Adipocyte (in vitro differentiated cells): ENCODE data around the gene ATAD3C.
A peak's percentile ranks its signal among the peaks of the same experiment; 100 is the strongest.
"Not testable (repeated sequence)": the region's sequence is repeated elsewhere in the genome, so short reads cannot be mapped to it uniquely, and the experiment has no call there.

Source experiments
- DNase-seq: peaks from one replicate; pipeline ENCODE4 v3.0.0-alpha.2; 2015; ENCODE audit warnings: low read depth
- H3K27me3 ChIP-seq: replicated peaks from 2 replicates; pipeline ENCODE4 v1.7.0; 2013; ENCODE audit warnings: mild to moderate bottlenecking, low read length, moderate library complexity; ENCODE audit not compliant: control insufficient read depth, insufficient read depth
- H3K36me3 ChIP-seq: 2 replicates; pipeline ENCODE4 v1.7.0; 2013; ENCODE audit warnings: low read length, mild to moderate bottlenecking, moderate library complexity; ENCODE audit not compliant: control insufficient read depth, insufficient read depth, severe bottlenecking
- H3K4me1 ChIP-seq: 2 replicates; pipeline ENCODE4 v1.7.0; 2013; ENCODE audit warnings: mild to moderate bottlenecking, low read length, moderate library complexity; ENCODE audit not compliant: control insufficient read depth, insufficient read depth
- H3K4me3 ChIP-seq: 2 replicates; pipeline ENCODE4 v1.7.0; 2013; ENCODE audit warnings: mild to moderate bottlenecking, low read length, moderate library complexity
- H3K9ac ChIP-seq: 2 replicates; pipeline ENCODE4 v1.7.0; 2013; ENCODE audit warnings: mild to moderate bottlenecking, low read length, moderate library complexity
- H3K9me3 ChIP-seq: 2 replicates; pipeline ENCODE4 v1.7.0; 2013; ENCODE audit warnings: mild to moderate bottlenecking, low read length, moderate library complexity; ENCODE audit not compliant: control insufficient read depth

ATAD3C gene

DNA sequence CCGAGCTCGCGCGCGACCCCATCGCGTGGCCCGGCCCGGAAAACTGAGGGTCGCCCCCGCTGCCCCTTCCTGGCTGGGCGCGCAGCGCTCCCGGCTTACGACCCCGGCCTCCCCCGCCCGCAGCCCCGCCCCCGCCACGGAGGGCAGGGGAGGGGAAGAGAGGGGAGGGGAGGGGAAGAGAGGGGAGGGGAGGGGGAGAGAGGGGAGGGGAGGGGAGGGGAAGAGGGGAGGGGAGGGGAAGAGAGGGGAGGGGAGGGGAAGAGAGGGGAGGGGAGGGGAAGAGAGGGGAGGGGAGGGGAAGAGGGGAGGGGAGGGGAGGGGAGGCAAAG lies 21.7 kb upstream of the ATAD3C start:
- Histone ChIP-seq H3K9me3 (no peaks in the 10 kb centered on the region), H3K36me3 (no peaks in the 10 kb centered on the region), H3K4me1 (peaks cover 26% of the 10 kb centered on the region), H3K27me3 (no peaks in the 10 kb centered on the region), H3K9ac (no peak overlapping the region), H3K4me3 (no peak overlapping the region)
- DNase-seq, result no peak

DNA sequence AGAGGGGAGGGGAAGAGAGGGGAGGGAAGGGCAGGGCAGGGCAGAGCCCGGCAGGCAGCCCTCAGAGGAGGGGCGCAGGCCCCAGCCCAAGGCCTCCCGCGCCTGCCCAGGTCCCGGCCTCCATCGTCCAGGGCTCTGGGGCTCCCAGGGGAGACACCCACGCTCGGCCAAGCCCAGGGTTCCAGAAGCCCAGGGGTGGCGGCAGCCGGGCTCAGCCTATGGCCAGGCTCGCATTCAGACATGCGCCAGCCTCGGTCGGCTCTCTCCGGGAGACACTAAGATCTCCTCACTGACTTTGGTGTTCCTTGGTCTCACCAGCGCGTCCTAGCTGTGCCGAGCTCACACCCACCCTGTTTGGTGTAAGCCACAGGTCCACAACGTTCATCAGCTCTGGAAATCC lies 21.3 kb upstream of the ATAD3C start:
- no peak for DNase-seq
- H3K9ac ChIP-seq, result no peak overlapping the region
- H3K9me3 ChIP-seq, result no peaks in the 10 kb centered on the region
- H3K4me1 ChIP-seq, result peaks cover 28% of the 10 kb centered on the region
- no peaks in the 10 kb centered on the region for H3K27me3 ChIP-seq
- no peaks in the 10 kb centered on the region for H3K36me3 ChIP-seq
- H3K4me3 ChIP-seq, result no peak overlapping the region

- not testable (repeated sequence) for H3K36me3 ChIP-seq, H3K4me3 ChIP-seq, H3K27me3 ChIP-seq, H3K9me3 ChIP-seq, DNase-seq, H3K9ac ChIP-seq
- H3K4me1 ChIP-seq, result peaks cover 33% of the 10 kb centered on the region
Measured at GRCh38 chr1:1428967-1429366, 20.5 kb upstream of the ATAD3C start.

DNA sequence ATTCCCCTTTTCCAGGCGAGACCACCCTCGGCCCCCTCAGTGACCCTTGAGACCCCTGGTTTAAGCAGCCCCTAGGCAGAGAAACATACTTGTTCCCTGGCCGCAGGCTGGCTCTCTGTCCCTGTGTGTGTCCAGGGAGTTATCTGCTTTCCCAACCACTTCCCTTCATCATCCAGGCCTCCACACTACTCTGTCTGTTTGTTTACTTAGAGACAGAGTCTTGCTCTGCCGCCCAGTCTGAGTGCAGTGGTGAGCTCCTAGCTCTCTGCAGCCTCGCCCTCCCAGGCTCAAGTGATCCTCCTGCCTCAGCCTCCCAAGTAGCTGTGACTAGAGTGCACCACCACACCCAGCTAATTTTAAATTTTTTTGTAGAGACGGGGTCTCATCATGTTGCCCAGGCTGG lies 19.8 kb upstream of the ATAD3C start:
- no peaks in the 10 kb centered on the region for H3K36me3 ChIP-seq
- H3K4me1 ChIP-seq, result peaks cover 33% of the 10 kb centered on the region
- H3K9ac ChIP-seq, result no peak overlapping the region
- H3K4me3 ChIP-seq, result no peak overlapping the region
- no peaks in the 10 kb centered on the region for H3K9me3 ChIP-seq
- no peak for DNase-seq
- no peaks in the 10 kb centered on the region for H3K27me3 ChIP-seq

DNA sequence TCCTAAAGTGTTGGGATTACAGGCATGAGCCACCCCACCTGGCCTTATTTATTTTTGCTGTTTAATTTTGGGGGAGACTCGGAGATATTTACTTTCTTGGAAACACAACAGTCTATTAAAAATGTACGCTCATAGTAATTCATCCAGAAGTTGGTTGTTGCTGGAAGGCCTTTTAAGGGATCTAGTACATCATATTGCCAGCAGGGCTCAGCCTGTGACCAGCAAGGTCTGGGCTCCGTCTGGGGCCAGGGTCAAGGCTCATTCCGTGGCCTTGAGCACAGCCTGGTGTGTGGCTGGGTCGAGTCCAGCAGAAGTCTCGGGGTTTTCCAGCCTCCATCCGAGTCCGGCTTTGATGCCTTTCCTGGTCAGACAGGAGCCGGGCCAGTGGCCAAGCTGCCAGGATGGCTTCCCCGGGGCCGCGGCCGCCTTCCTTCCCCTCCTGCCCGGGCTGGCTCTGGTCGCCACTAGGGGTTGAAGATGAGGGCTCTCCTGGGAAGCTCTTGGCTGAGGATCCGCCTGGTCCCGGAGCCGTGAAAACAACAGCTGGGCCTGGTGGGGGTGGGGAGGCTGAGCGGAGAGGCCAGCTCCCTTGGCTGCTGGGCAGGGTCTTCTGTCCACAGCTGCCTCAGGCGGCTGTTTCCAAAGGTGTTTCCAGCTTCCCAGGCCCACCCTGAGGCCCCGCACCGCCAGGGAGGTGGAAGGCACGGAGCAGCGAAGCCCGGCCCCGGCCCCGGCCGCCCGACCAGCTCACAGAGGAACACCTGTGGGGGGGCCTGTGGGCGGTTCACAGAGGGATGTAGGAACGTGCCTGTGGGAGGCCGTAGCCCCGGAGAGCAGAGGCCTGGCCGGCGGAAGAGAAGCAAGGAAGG lies 19.1 kb upstream of the ATAD3C start:
- H3K4me1 ChIP-seq, result peaks cover 33% of the 10 kb centered on the region
- no peak for DNase-seq
- H3K9me3 ChIP-seq, result no peaks in the 10 kb centered on the region
- no peaks in the 10 kb centered on the region for H3K27me3 ChIP-seq
- no peak overlapping the region for H3K4me3 ChIP-seq
- H3K9ac ChIP-seq, result no peak overlapping the region
- no peaks in the 10 kb centered on the region for H3K36me3 ChIP-seq

GRCh38 chr1:1430992-1431844 lies 18.3 kb upstream of the ATAD3C start:
- H3K4me1 ChIP-seq, result peaks cover 33% of the 10 kb centered on the region
- no peak for DNase-seq
- no peaks in the 10 kb centered on the region for H3K36me3 ChIP-seq

DNA sequence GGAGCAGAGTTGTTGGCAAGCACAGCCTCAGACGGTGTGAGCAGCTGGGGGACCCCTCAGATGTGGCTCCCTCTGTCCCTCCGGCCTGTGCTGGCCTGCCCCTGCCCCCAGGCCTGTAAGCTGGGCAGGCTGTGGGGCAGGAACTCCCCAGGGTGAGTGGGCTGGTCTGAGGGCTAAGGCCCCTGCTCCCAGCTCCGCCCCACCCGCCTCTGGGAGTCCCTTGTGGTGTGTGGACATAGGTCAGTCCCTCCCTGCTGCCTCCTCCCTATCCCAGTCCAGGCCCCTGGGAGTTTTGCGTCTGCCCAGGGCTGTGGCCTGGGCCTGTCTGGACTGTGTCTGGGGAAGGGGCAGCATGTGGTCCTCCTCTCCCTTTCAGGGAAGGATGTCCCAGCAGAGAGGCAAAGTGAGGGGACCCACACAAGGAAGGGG lies 17.6 kb upstream of the ATAD3C start:
- Histone ChIP-seq H3K9me3 (no peaks in the 10 kb centered on the region), H3K9ac (peak overlapping the region; percentile 55), H3K4me1 (peaks cover 33% of the 10 kb centered on the region), H3K27me3 (no peaks in the 10 kb centered on the region), H3K4me3 (peak overlapping the region; percentile 29), H3K36me3 (no peaks in the 10 kb centered on the region)
- DNase-seq, result no peak

More at GRCh38 chr1:1430992-1431844, 18.3 kb upstream of the ATAD3C start:
- H3K9ac ChIP-seq, result peak overlapping the region; percentile 55
- H3K9me3 ChIP-seq, result no peaks in the 10 kb centered on the region
- H3K4me3 ChIP-seq, result peak overlapping the region; percentile 29
- H3K27me3 ChIP-seq, result no peaks in the 10 kb centered on the region

DNA sequence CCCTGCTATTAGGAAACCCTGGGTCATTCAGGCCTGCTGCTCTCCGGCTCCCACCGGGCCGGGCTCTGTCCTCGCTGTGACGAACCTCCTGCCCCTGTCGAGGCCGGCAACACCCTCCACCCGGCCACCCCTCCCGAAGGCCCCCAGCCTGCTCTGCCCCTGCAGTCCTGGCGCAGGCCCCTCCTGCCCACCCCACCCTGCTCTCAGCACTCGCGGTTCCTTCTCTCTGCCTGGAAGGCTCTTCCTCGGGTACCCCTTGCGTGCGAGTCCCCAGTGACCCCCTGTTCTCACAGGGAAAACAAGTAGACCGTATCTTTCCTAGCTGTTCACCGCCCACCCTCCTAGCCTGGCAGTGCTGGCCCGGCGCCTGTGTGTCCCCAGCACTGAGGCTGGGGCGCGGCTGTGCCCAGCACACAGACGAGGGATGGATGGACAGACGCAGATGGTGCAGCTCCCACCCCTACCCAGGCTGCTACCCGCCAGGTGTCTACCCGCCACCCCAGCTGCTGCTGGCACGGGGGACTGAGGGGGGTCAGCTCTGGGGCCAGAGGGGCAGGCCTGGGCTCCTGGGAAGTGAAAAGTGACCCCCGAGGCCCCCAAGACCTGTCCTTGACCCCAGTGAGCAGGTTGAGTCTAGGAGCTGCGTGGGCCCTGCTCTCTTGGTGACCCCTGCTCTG lies 17.1 kb upstream of the ATAD3C start:
- Histone ChIP-seq H3K36me3 (no peaks in the 10 kb centered on the region), H3K4me1 (peaks cover 33% of the 10 kb centered on the region), H3K9me3 (no peaks in the 10 kb centered on the region), H3K9ac (peak overlapping the region; percentile 55), H3K4me3 (peak overlapping the region; percentile 29), H3K27me3 (no peaks in the 10 kb centered on the region)
- no peak for DNase-seq

GRCh38 chr1:1432951-1433803 lies 16.3 kb upstream of the ATAD3C start:
- no peaks in the 10 kb centered on the region for H3K27me3 ChIP-seq
- H3K9me3 ChIP-seq, result no peaks in the 10 kb centered on the region
- no peaks in the 10 kb centered on the region for H3K36me3 ChIP-seq
- H3K9ac ChIP-seq, result no peak overlapping the region
- DNase-seq, result no peak
- H3K4me3 ChIP-seq, result no peak overlapping the region
- peaks cover 33% of the 10 kb centered on the region for H3K4me1 ChIP-seq

DNA sequence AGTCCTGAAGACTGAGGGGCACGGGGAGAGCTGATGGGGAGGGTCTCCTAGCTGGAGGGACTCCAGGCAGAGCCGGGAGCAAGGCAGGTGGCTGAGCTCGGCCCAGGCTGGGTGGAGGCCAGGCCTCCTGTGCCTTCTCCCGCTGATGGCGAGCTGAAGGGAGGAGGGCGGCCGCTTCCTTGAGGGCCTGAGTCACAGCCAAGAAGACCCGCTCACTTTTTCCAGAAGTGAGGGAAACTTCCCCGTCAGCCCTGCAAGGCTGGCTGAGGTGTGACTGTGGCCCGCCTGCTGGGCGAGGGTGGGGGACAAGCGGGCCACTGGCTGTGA lies 15.7 kb upstream of the ATAD3C start:
- Histone ChIP-seq H3K9me3 (no peaks in the 10 kb centered on the region), H3K36me3 (no peaks in the 10 kb centered on the region), H3K27me3 (no peaks in the 10 kb centered on the region), H3K9ac (no peak overlapping the region), H3K4me3 (no peak overlapping the region), H3K4me1 (peaks cover 33% of the 10 kb centered on the region)
- no peak for DNase-seq
